GM18505 (cell line): ENCODE results near the gene TMPRSS2.
"Not testable (repeated sequence)": the region's sequence is repeated elsewhere in the genome, so short reads cannot be mapped to it uniquely, and the experiment has no call there.

Experiments
- ATAC-seq: cut with Tn5 transposase; IDR thresholded peaks from one replicate; pipeline ENCODE4 v1.9.1; 2021; ENCODE audit not compliant: unreplicated experiment
- POLR2A ChIP-seq: IDR thresholded peaks from 4 replicates; pipeline ENCODE4 v1.6.1; 2011; ENCODE audit warnings: borderline replicate concordance; ENCODE audit not compliant: insufficient read depth, insufficient read length; ENCODE audit errors: extremely low read depth

TMPRSS2 gene

DNA sequence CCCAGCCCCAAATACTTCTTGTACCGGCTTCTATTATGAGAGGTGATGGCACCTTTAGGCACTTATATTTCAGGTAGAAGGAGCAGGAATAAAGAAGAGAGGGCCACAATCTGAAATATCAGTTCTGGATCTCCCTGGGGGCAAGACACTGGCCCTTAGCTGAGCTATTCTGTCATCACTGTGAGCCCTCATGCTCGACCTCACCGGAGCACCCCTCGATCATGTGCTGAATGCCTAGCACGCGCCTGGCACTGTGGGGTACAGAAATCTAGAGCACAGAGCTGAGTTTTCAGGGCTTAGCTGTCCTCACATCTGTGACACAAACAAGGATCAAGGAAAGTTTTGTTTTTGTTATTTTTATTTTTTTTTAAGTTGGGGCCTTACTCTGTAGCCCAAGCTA is 89.6 kb downstream of the TMPRSS2 start:
- TF ChIP-seq POLR2A, result no peak
- ATAC-seq, result no peak

DNA sequence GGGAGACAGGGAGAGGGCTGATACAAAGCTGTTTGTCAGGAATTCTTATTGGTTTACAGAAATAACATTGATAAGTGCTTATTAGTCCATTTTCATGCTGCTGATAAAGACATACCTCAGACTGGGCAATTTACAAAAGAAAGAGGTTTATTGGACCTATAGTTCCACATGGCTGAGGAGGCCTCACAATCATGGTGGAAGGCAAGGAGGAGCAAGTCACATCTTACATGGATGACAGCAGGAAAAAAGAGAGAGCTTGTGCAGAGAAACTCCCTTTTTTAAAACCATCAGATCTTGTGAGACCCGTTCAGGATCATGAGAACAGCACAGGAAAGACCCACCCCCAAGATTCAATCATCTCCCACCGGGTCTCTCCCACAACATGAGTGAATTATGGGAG is 90.5 kb downstream of the TMPRSS2 start:
- ATAC-seq, result not testable (repeated sequence)
